PC-3 (cell line): ENCODE results near the gene CAMKK2.

Experiments used
- EZH2 ChIP-seq: fragments of 300-600 bp; sonication (generic); IDR thresholded peaks from one replicate; pipeline ENCODE4 v1.6.1; 2017; ENCODE audit warnings: antibody characterized with exemption, mild to moderate bottlenecking, low read length; ENCODE audit not compliant: unreplicated experiment
- EZH2phosphoT487 ChIP-seq: fragments of 300-600 bp; sonication (generic); IDR thresholded peaks from 2 replicates; pipeline ENCODE4 v1.6.1; 2018; ENCODE audit warnings: mild to moderate bottlenecking, antibody characterized with exemption, low read length, borderline replicate concordance
- TF ChIP-seq, protein P1 (sequence below): fragments of 300-600 bp; sonication (generic); conservative IDR thresholded peaks from 2 replicates; pipeline ENCODE4 v1.5.1; 2017; ENCODE audit warnings: antibody characterized with exemption, low read depth, mild to moderate bottlenecking, low read length

DNA sequence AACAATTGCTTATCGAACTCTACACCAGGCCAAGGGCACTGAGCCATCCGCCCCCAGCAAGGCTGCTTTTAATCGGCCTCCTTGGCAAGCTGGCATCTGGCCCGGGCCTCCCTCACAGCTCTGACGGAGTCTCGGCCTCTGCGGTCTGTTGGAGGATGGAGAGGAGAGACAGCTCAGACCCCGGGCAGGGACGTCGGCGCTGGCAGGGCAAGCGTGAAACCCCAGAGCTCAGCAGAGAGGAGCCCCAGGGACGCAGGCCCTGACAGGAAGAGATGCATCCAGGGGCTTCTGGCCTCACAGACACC is 17.5 kb downstream of the CAMKK2 start:
- TF ChIP-seq, protein P1, sequence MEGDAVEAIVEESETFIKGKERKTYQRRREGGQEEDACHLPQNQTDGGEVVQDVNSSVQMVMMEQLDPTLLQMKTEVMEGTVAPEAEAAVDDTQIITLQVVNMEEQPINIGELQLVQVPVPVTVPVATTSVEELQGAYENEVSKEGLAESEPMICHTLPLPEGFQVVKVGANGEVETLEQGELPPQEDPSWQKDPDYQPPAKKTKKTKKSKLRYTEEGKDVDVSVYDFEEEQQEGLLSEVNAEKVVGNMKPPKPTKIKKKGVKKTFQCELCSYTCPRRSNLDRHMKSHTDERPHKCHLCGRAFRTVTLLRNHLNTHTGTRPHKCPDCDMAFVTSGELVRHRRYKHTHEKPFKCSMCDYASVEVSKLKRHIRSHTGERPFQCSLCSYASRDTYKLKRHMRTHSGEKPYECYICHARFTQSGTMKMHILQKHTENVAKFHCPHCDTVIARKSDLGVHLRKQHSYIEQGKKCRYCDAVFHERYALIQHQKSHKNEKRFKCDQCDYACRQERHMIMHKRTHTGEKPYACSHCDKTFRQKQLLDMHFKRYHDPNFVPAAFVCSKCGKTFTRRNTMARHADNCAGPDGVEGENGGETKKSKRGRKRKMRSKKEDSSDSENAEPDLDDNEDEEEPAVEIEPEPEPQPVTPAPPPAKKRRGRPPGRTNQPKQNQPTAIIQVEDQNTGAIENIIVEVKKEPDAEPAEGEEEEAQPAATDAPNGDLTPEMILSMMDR: no peak
- no peak for TF ChIP-seq EZH2
- no peak for TF ChIP-seq EZH2phosphoT487
